GM12878 (cell line): ENCODE results near the gene TUBGCP2. TPM values are rescaled to one million over a fixed set of nuclear protein-coding genes. Genes with fewer than 3 reads are reported as not detected.

ENCODE experiments used
- ATAC-seq: fragments of 200-7000 bp; cut with Tn5 transposase; 3 replicates; pipeline ENCODE4 v1.9.1; 2020; ENCODE audit warnings: mild to moderate bottlenecking, moderate library complexity
- BruUV-seq: library from RNA; stranded (reverse); fragments of 400-500 nt; replicated peaks from 2 replicates; lab custom pipeline; 2021; lab: Mats Ljungman, UMichigan
- CTCF ChIA-PET: fragments of 300-600 bp; sonication (Branson Sonifier 250); formaldehyde crosslinking; extraction: SDS; loops from one replicate; lab custom pipeline; 2021; ENCODE audit warnings: inconsistent platforms; lab: Yijun Ruan, JAX
- POLR2A ChIA-PET: fragments of 350-600 bp; formaldehyde crosslinking; extraction: SDS; loops from one replicate; lab custom pipeline; 2021; ENCODE audit warnings: inconsistent platforms; lab: Charles Lee
- RAD21 ChIA-PET: fragments of 300-600 bp; sonication (Branson Sonifier 250); formaldehyde crosslinking; loops from one replicate; lab custom pipeline; 2023; ENCODE audit warnings: antibody characterized with exemption; ENCODE audit not compliant: unreplicated experiment; lab: Charles Lee
- SMC1A ChIA-PET: fragments of 300-600 bp; sonication (Branson Sonifier 250); formaldehyde crosslinking; loops from one replicate; lab custom pipeline; 2023; ENCODE audit not compliant: unreplicated experiment, uncharacterized antibody; lab: Charles Lee
- DNase-seq: peaks from one replicate; pipeline ENCODE4 v3.0.0-alpha.2; 2011; ENCODE audit warnings: low read depth, low spot score
- FAIRE-seq: peaks from 3 replicates; lab custom pipeline; 2011; peaks lifted over from hg19 to GRCh38; lab: Jason Lieb, UNC
- H2AFZ ChIP-seq: 2 replicates; pipeline ENCODE4 v1.6.0; 2011; ENCODE audit warnings: low read depth, low read length, control low read depth; ENCODE audit not compliant: control insufficient read depth
- H3K27ac ChIP-seq: 2 replicates; pipeline ENCODE4 v1.5.1; 2011; ENCODE audit warnings: control low read depth; ENCODE audit not compliant: control insufficient read depth, insufficient read depth
- H3K27me3 ChIP-seq, 2 experiments: replicated peaks in 1 of 2; 2 replicates each; pipeline versions ENCODE4 v1.6.0 to v1.6.1; 2011; ENCODE audit warnings: low read length in 1 of 2; ENCODE audit not compliant: control insufficient read depth in 2 of 2, insufficient read depth in 2 of 2
- H3K36me3 ChIP-seq, 2 experiments: 2 replicates each; pipeline ENCODE4 v1.5.1; 2011; ENCODE audit warnings: low read length in 1 of 2; ENCODE audit not compliant: control insufficient read depth in 2 of 2, insufficient read depth in 2 of 2
- H3K4me1 ChIP-seq: 2 replicates; pipeline ENCODE4 v1.6.1; 2011; ENCODE audit warnings: mild to moderate bottlenecking, low read length, moderate library complexity, mixed read lengths; ENCODE audit not compliant: control insufficient read depth, insufficient read depth
- H3K4me2 ChIP-seq: 2 replicates; pipeline ENCODE4 v1.6.0; 2011; ENCODE audit warnings: control low read depth; ENCODE audit not compliant: control insufficient read depth, insufficient read depth
- H3K4me3 ChIP-seq: fragments of 200-600 bp; sonication (generic); 2 replicates; pipeline ENCODE4 v1.5.1; 2016
- H3K79me2 ChIP-seq: 2 replicates; pipeline ENCODE4 v1.6.0; 2011; ENCODE audit warnings: low read length; ENCODE audit not compliant: control insufficient read depth, insufficient read depth
- H3K9ac ChIP-seq: 2 replicates; pipeline ENCODE4 v1.8.0; 2011; ENCODE audit warnings: low read length, control low read depth, mixed read lengths; ENCODE audit not compliant: control insufficient read depth, insufficient read depth
- H3K9me3 ChIP-seq: replicated peaks from 3 replicates; pipeline ENCODE4 v1.5.1; 2011; ENCODE audit warnings: mild to moderate bottlenecking, low read length; ENCODE audit not compliant: control insufficient read depth, insufficient read depth
- H4K20me1 ChIP-seq: 2 replicates; pipeline ENCODE4 v1.6.0; 2011; ENCODE audit not compliant: control insufficient read depth, insufficient read depth
- CBFB ChIP-seq: IDR thresholded peaks from 2 replicates; pipeline ENCODE4 v1.6.1; 2016; ENCODE audit warnings: antibody characterized with exemption, low read depth
- CBX5 ChIP-seq: sonication (generic); IDR thresholded peaks from 2 replicates; pipeline ENCODE4 v1.6.1; 2016; ENCODE audit warnings: low read depth, moderate library complexity, mild to moderate bottlenecking, inconsistent platforms
- EGR1 ChIP-seq, 2 experiments: IDR thresholded peaks; 1 replicate in 1 of 2; 2 replicates in 1 of 2; pipeline ENCODE4 v1.6.1; 2011 to 2012; ENCODE audit warnings: low read depth in 2 of 2, low read length in 2 of 2, borderline replicate concordance in 1 of 2, mild to moderate bottlenecking in 1 of 2, moderate library complexity in 1 of 2
- ESRRA ChIP-seq: IDR thresholded peaks from 2 replicates; pipeline ENCODE4 v1.6.1; 2012; ENCODE audit warnings: mild to moderate bottlenecking, low read length, improper control_type of control experiment
- FOXM1 ChIP-seq: IDR thresholded peaks from 2 replicates; pipeline ENCODE4 v1.6.1; 2012; ENCODE audit warnings: low read depth, mild to moderate bottlenecking, inconsistent platforms, low read length, moderate library complexity
- IKZF2 ChIP-seq, 2 experiments: fragments of 450-650 bp; IDR thresholded peaks; 2 replicates each; pipeline ENCODE4 v1.6.1; 2017; ENCODE audit warnings: mild to moderate bottlenecking in 2 of 2, moderate library complexity in 2 of 2
- JUND ChIP-seq: IDR thresholded peaks from 2 replicates; pipeline ENCODE4 v1.6.1; 2012; ENCODE audit warnings: low read depth, mild to moderate bottlenecking, low read length, improper control_type of control experiment, moderate library complexity
- NFIC ChIP-seq: IDR thresholded peaks from 2 replicates; pipeline ENCODE4 v1.6.1; 2012; ENCODE audit warnings: low read depth, mild to moderate bottlenecking, inconsistent platforms, low read length, moderate library complexity
- NFYA ChIP-seq: IDR thresholded peaks from 2 replicates; pipeline ENCODE4 v1.6.1; 2011; ENCODE audit warnings: low read depth, mild to moderate bottlenecking, low read length, improper control_type of control experiment, borderline replicate concordance
- PML ChIP-seq: IDR thresholded peaks from 2 replicates; pipeline ENCODE4 v1.6.1; 2012; ENCODE audit warnings: low read length, inconsistent platforms
- RAD21 ChIP-seq: IDR thresholded peaks from 2 replicates; pipeline ENCODE4 v1.6.1; 2011; ENCODE audit warnings: mild to moderate bottlenecking, low read depth, low read length, moderate library complexity; ENCODE audit not compliant: insufficient read depth
- RAD51 ChIP-seq: fragments of 450-650 bp; IDR thresholded peaks from 2 replicates; pipeline ENCODE4 v1.6.1; 2016; ENCODE audit warnings: moderate library complexity, mild to moderate bottlenecking, inconsistent platforms
- RELA ChIP-seq: fragments of 450-650 bp; IDR thresholded peaks from 2 replicates; pipeline ENCODE4 v1.8.0; 2014; ENCODE audit warnings: borderline replicate concordance; ENCODE audit not compliant: partially characterized antibody
- SMC3 ChIP-seq: IDR thresholded peaks from 2 replicates; pipeline ENCODE4 v1.6.1; 2011; ENCODE audit warnings: low read length, improper control_type of control experiment, borderline replicate concordance
- SP1 ChIP-seq: IDR thresholded peaks from one replicate; pipeline ENCODE4 v1.6.1; 2011; ENCODE audit warnings: low read depth, low read length
- TCF12 ChIP-seq: IDR thresholded peaks from 2 replicates; pipeline ENCODE4 v1.6.1; 2011; ENCODE audit warnings: low read depth, mild to moderate bottlenecking, low read length
- ZZZ3 ChIP-seq: IDR thresholded peaks from 2 replicates; pipeline ENCODE4 v1.6.1; 2011; ENCODE audit warnings: low read depth; ENCODE audit not compliant: control insufficient read depth, insufficient read length
- WGBS: methylation state at CpG from one replicate; pipeline ENCODE4 v1.1.6; 2016; ENCODE audit warnings: low lambda C conversion rate; ENCODE audit not compliant: insufficient replicate concordance, insufficient coverage; ENCODE audit errors: missing lambda C conversion rate; 5-methylcytosine and 5-hydroxymethylcytosine counted together
- in situ Hi-C: fragments of 300-500 bp; cut with MboI; formaldehyde crosslinking; loops from 9 replicates; pipeline ENCODE4 v1.14.3; 2018; ENCODE audit warnings: mixed read lengths
- intact Hi-C: fragments of 100-400 bp; cut with micrococcal nuclease; formaldehyde crosslinking; loops from one replicate; pipeline ENCODE4 v1.14.2; 2022; ENCODE audit not compliant: unreplicated experiment
- polyA plus RNA-seq, 11 experiments: library from polyadenylated mRNA; depleted of rRNA in 4 of 11; unstranded in 6 of 11; stranded (reverse) in 5 of 11; fragments of >200 nt; fragmentation: Nextera tagmentation in 4 of 11; fragmentation: Illumina TruSeq in 1 of 11; extraction: Ambion mirVana in 4 of 11; extraction: Trizol in 1 of 11; gene quantifications; 1 replicate in 1 of 11; 2 replicates in 10 of 11; pipeline versions ENCODE4 v1.2.1 to v1.2.3, GENCODE V29; 2011 to 2016; ENCODE audit warnings: inconsistent platforms in 2 of 11, missing spikeins in 2 of 11, low read depth in 1 of 11
- total RNA-seq, 4 experiments: library from RNA; depleted of rRNA in 3 of 4; stranded (reverse); fragments of >200 nt in 3 of 4; fragmentation: Illumina TruSeq in 1 of 4; extraction: Trizol in 1 of 4; gene quantifications; 2 replicates each; pipeline versions ENCODE4 v1.2.1 to v1.2.3, GENCODE V29; 2013 to 2021

The TUBGCP2 gene
- total and polyA plus RNA-seq, 10 of the 15 experiments (the other 5 are each of a cell fraction or from before 2014, with no cell fraction given): 4.8 to 47.1 (median 34.7) TPM

DNA sequence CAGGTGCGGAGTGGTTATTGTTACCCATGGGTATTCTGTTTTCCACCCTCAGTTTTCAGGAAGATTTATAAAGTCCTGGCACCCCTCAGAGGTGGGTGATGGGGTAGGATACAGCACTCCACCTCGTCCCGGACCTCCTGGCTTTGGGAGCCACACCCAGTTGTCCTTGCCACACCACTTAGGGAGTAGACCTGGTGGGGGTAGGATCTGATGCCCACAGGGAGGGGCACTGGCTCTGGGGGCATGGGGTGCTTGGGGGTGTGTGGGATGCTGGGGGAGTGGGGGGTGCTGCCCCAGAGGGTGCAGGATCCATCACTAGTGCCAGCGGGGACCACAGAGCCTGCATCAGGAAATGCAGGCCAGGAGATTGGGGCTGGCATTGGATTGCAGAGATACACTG is 4.5 kb upstream of the TUBGCP2 start:
- H3K79me2 ChIP-seq: peaks cover 6% of the 10 kb centered on the region
- H3K9me3 ChIP-seq: no peaks in the 10 kb centered on the region
- H3K4me2 ChIP-seq: no peak overlapping the region
- no peaks in the 10 kb centered on the region for H4K20me1 ChIP-seq
- BruUV-seq: no TSS peak
- no peak for TF ChIP-seq FOXM1
- TF ChIP-seq JUND: no peak
- TF ChIP-seq TCF12: no peak
- TF ChIP-seq ESRRA: no peak
- TF ChIP-seq RAD21: no peak
- no peak for TF ChIP-seq IKZF2 (IDR thresholded peaks at IDR 0.05)
- TF ChIP-seq CBX5: no peak
- no peak for TF ChIP-seq NFYA
- no peak for TF ChIP-seq SMC3
- TF ChIP-seq CBFB: no peak
- TF ChIP-seq EGR1 (IDR thresholded peaks at IDR 0.05; ENCODE audit: borderline replicate concordance in 1 of 2, low read depth in 2 of 2, low read length in 2 of 2): no peak
- TF ChIP-seq SP1: no peak
- TF ChIP-seq RAD51: no peak
- no peak for TF ChIP-seq NFIC
- TF ChIP-seq RELA: no peak
- no peak for TF ChIP-seq ZZZ3
- TF ChIP-seq PML: no peak
- CTCF ChIA-PET: interaction anchor here (2.8 kb wide), 1 partner anchor 16 kb away, joined by 14 read pairs; no protein-coding TSS in a partner anchor
- 76% methylated on average over 4 of the region's 4 CpGs for WGBS
- no peak overlapping the region for H3K9ac ChIP-seq
- no peak overlapping the region for H3K27ac ChIP-seq
- DNase-seq: no peak
- no peak for ATAC-seq
- POLR2A ChIA-PET: no interaction called here
- SMC1A ChIA-PET: no interaction called here
- peaks cover 0 to 4% of the 10 kb centered on the region in 2 experiments; a peak in 3 of 4 replicates for H3K36me3 ChIP-seq
- no peak overlapping the region for H3K4me3 ChIP-seq
- RAD21 ChIA-PET: no interaction called here
- no peaks in the 10 kb centered on the region for H3K27me3 ChIP-seq
- H2AFZ ChIP-seq: no peak overlapping the region
- in situ Hi-C loops: no loop called here
- 0 out of 2 replicates have a peak, but pooled peaks cover 4% of the 10 kb centered on the region for H3K4me1 ChIP-seq
- intact Hi-C loops: no loop called here
- no peak for FAIRE-seq
